ENCODE results near the gene ZNF682.
"Not testable (repeated sequence)": the region's sequence is repeated elsewhere in the genome, so short reads cannot be mapped to it uniquely, and the experiment has no call there.

Gene ZNF682

GRCh38 chr19:20039203-20039723 is at the start of gene ZNF682:
TSS of gene ZNF682 (minus strand) at chr19:20039505. CDS start at chr19:20039345, 160 bp downstream.
- DNase-seq (ENCODE audit: low read depth, low spot score), result peak; percentile 93
- Histone ChIP-seq H3K27me3 (ENCODE audit: control insufficient read depth, insufficient read depth, low read length) (no peaks in the 10 kb centered on the region), H3K4me1 (ENCODE audit: control insufficient read depth, insufficient read depth, low read length) (no peaks in the 10 kb centered on the region), H3K9me3 (ENCODE audit: control insufficient read depth, insufficient read depth, low read length) (no peaks in the 10 kb centered on the region), H3K4me3 (ENCODE audit: low read length) (peak within 1 kb of the TSS; percentile 82), H3K36me3 (ENCODE audit: control insufficient read depth, insufficient read depth, low read length) (no peaks in the 10 kb centered on the region), H3K27ac (ENCODE audit: low read length) (no peak within 1 kb of the TSS)
- no CpG with 5 or more reads among the region's 25 CpGs for WGBS (ENCODE audit: insufficient coverage, insufficient read length)

GRCh38 chr19:20082876-20083275 is 43.6 kb upstream of the ZNF682 start:
- not testable (repeated sequence) for H3K27ac ChIP-seq (ENCODE audit: low read length); H3K4me3 ChIP-seq (ENCODE audit: low read length); H3K36me3 ChIP-seq (ENCODE audit: control insufficient read depth, insufficient read depth, low read length); H3K27me3 ChIP-seq (ENCODE audit: control insufficient read depth, insufficient read depth, low read length); DNase-seq (ENCODE audit: low read depth, low spot score); H3K9me3 ChIP-seq (ENCODE audit: control insufficient read depth, insufficient read depth, low read length)
- H3K4me1 ChIP-seq (ENCODE audit: control insufficient read depth, insufficient read depth, low read length), result peaks cover 12% of the 10 kb centered on the region
- WGBS (ENCODE audit: insufficient coverage, insufficient read length), result no CpG with 5 or more reads among the region's 7 CpGs

- not testable (repeated sequence) for H3K27ac ChIP-seq (ENCODE audit: low read length); H3K9me3 ChIP-seq (ENCODE audit: control insufficient read depth, insufficient read depth, low read length); DNase-seq (ENCODE audit: low read depth, low spot score); H3K36me3 ChIP-seq (ENCODE audit: control insufficient read depth, insufficient read depth, low read length); H3K4me3 ChIP-seq (ENCODE audit: low read length); H3K27me3 ChIP-seq (ENCODE audit: control insufficient read depth, insufficient read depth, low read length)
- H3K4me1 ChIP-seq (ENCODE audit: control insufficient read depth, insufficient read depth, low read length), result peaks cover 10% of the 10 kb centered on the region
- WGBS (ENCODE audit: insufficient coverage, insufficient read length), result no CpG with 5 or more reads among the region's 3 CpGs
These were observed 43.0 kb upstream of the ZNF682 start for GRCh38 chr19:20082232-20082833.

- Histone ChIP-seq H3K36me3 (ENCODE audit: control insufficient read depth, insufficient read depth, low read length) (no peaks in the 10 kb centered on the region), H3K27ac (ENCODE audit: low read length) (no peak overlapping the region), H3K9me3 (ENCODE audit: control insufficient read depth, insufficient read depth, low read length) (no peaks in the 10 kb centered on the region), H3K4me3 (ENCODE audit: low read length) (no peak overlapping the region), H3K4me1 (ENCODE audit: control insufficient read depth, insufficient read depth, low read length) (peaks cover 10% of the 10 kb centered on the region), H3K27me3 (ENCODE audit: control insufficient read depth, insufficient read depth, low read length) (no peaks in the 10 kb centered on the region)
- no CpG with 5 or more reads among the region's 3 CpGs for WGBS (ENCODE audit: insufficient coverage, insufficient read length)
- no peak for DNase-seq (ENCODE audit: low read depth, low spot score)
These were observed 41.4 kb upstream of the ZNF682 start for GRCh38 chr19:20080656-20081055.

GRCh38 chr19:20079476-20079875 is 40.2 kb upstream of the ZNF682 start:
- Histone ChIP-seq H3K36me3 (ENCODE audit: control insufficient read depth, insufficient read depth, low read length) (no peaks in the 10 kb centered on the region), H3K4me3 (ENCODE audit: low read length) (peak overlapping the region; percentile 83; the same call in 1 of the 2 replicates), H3K27me3 (ENCODE audit: control insufficient read depth, insufficient read depth, low read length) (no peaks in the 10 kb centered on the region), H3K4me1 (ENCODE audit: control insufficient read depth, insufficient read depth, low read length) (peaks cover 10% of the 10 kb centered on the region), H3K27ac (ENCODE audit: low read length) (no peak overlapping the region), H3K9me3 (ENCODE audit: control insufficient read depth, insufficient read depth, low read length) (no peaks in the 10 kb centered on the region)
- no peak for DNase-seq (ENCODE audit: low read depth, low spot score)
- WGBS (ENCODE audit: insufficient coverage, insufficient read length), result no CpG with 5 or more reads among the region's 8 CpGs

- no peak for DNase-seq (ENCODE audit: low read depth, low spot score)
- peak overlapping the region; percentile 83; the same call in 1 of the 2 replicates for H3K4me3 ChIP-seq (ENCODE audit: low read length)
- no CpG with 5 or more reads among the region's 19 CpGs for WGBS (ENCODE audit: insufficient coverage, insufficient read length)
- no peak overlapping the region for H3K27ac ChIP-seq (ENCODE audit: low read length)
- H3K36me3 ChIP-seq (ENCODE audit: control insufficient read depth, insufficient read depth, low read length), result no peaks in the 10 kb centered on the region
- no peaks in the 10 kb centered on the region for H3K27me3 ChIP-seq (ENCODE audit: control insufficient read depth, insufficient read depth, low read length)
- peaks cover 9% of the 10 kb centered on the region for H3K4me1 ChIP-seq (ENCODE audit: control insufficient read depth, insufficient read depth, low read length)
- no peaks in the 10 kb centered on the region for H3K9me3 ChIP-seq (ENCODE audit: control insufficient read depth, insufficient read depth, low read length)
These were observed 39.3 kb upstream of the ZNF682 start for GRCh38 chr19:20078581-20079031.

- Histone ChIP-seq H3K4me1 (ENCODE audit: control insufficient read depth, insufficient read depth, low read length) (peaks cover 9% of the 10 kb centered on the region), H3K36me3 (ENCODE audit: control insufficient read depth, insufficient read depth, low read length) (no peaks in the 10 kb centered on the region), H3K27ac (ENCODE audit: low read length) (no peak within 1 kb of the TSS), H3K27me3 (ENCODE audit: control insufficient read depth, insufficient read depth, low read length) (no peaks in the 10 kb centered on the region), H3K4me3 (ENCODE audit: low read length) (peak within 1 kb of the TSS; percentile 83), H3K9me3 (ENCODE audit: control insufficient read depth, insufficient read depth, low read length) (no peaks in the 10 kb centered on the region)
- WGBS (ENCODE audit: insufficient coverage, insufficient read length), result no CpG with 5 or more reads among the region's 28 CpGs
- DNase-seq (ENCODE audit: low read depth, low spot score), result peak; percentile 95
These were observed 38.6 kb upstream of the ZNF682 start, which contains the start of gene ZNF90 for GRCh38 chr19:20077791-20078463. TSS of gene ZNF90 (plus strand) at chr19:20078000. CDS start at chr19:20078133, 133 bp downstream.

GRCh38 chr19:20072936-20073335 is 33.6 kb upstream of the ZNF682 start:
- H3K27ac ChIP-seq (ENCODE audit: low read length), result no peak overlapping the region
- no peak overlapping the region for H3K4me3 ChIP-seq (ENCODE audit: low read length)
- H3K4me1 ChIP-seq (ENCODE audit: control insufficient read depth, insufficient read depth, low read length), result 0 out of 2 replicates have a peak, but pooled peaks cover 2% of the 10 kb centered on the region
- no peaks in the 10 kb centered on the region for H3K36me3 ChIP-seq (ENCODE audit: control insufficient read depth, insufficient read depth, low read length)
- no CpG with 5 or more reads among the region's 5 CpGs for WGBS (ENCODE audit: insufficient coverage, insufficient read length)
- no peaks in the 10 kb centered on the region for H3K27me3 ChIP-seq (ENCODE audit: control insufficient read depth, insufficient read depth, low read length)
- DNase-seq (ENCODE audit: low read depth, low spot score), result no peak
- no peaks in the 10 kb centered on the region for H3K9me3 ChIP-seq (ENCODE audit: control insufficient read depth, insufficient read depth, low read length)

- peaks cover 4% of the 10 kb centered on the region; the same call in 1 of the 2 replicates for H3K4me1 ChIP-seq (ENCODE audit: control insufficient read depth, insufficient read depth, low read length)
- no peak overlapping the region for H3K27ac ChIP-seq (ENCODE audit: low read length)
- no peaks in the 10 kb centered on the region for H3K27me3 ChIP-seq (ENCODE audit: control insufficient read depth, insufficient read depth, low read length)
- H3K36me3 ChIP-seq (ENCODE audit: control insufficient read depth, insufficient read depth, low read length), result no peaks in the 10 kb centered on the region
- no peak overlapping the region for H3K4me3 ChIP-seq (ENCODE audit: low read length)
- DNase-seq (ENCODE audit: low read depth, low spot score), result no peak
- no peaks in the 10 kb centered on the region for H3K9me3 ChIP-seq (ENCODE audit: control insufficient read depth, insufficient read depth, low read length)
- no CpG with 5 or more reads among the region's 2 CpGs for WGBS (ENCODE audit: insufficient coverage, insufficient read length)
These were observed 31.4 kb upstream of the ZNF682 start for GRCh38 chr19:20070691-20071090.

GRCh38 chr19:20068559-20068958 is 29.3 kb upstream of the ZNF682 start:
- whole genome bisulfite sequencing (ENCODE audit: insufficient coverage, insufficient read length), result no CpG with 5 or more reads among the region's 7 CpGs
- H3K27ac ChIP-seq (ENCODE audit: low read length), result not testable (repeated sequence)

More at GRCh38 chr19:20068559-20068958, 29.3 kb upstream of the ZNF682 start:
- not testable (repeated sequence) for H3K27me3 ChIP-seq (ENCODE audit: control insufficient read depth, insufficient read depth, low read length); H3K4me3 ChIP-seq (ENCODE audit: low read length); H3K9me3 ChIP-seq (ENCODE audit: control insufficient read depth, insufficient read depth, low read length); DNase-seq (ENCODE audit: low read depth, low spot score); H3K36me3 ChIP-seq (ENCODE audit: control insufficient read depth, insufficient read depth, low read length); H3K4me1 ChIP-seq (ENCODE audit: control insufficient read depth, insufficient read depth, low read length)
